HepG2 (cell line): Measurements from ENCODE around the gene SLC2A8. TPM values are rescaled to one million over a fixed set of nuclear protein-coding genes. Genes with fewer than 3 reads are reported as not detected.

Experiments used
- EZH2 ChIP-seq: conservative IDR thresholded peaks from 2 replicates; pipeline ENCODE4 v1.6.1; 2012; ENCODE audit warnings: mild to moderate bottlenecking, low read depth, low read length, moderate library complexity
- JARID2 ChIP-seq: sonication (generic); formaldehyde crosslinking; IDR thresholded peaks from 2 replicates; pipeline ENCODE4 v1.8.1; 2023; ENCODE audit warnings: missing genetic modification reagents, inconsistent platforms; ENCODE audit not compliant: insufficient replicate concordance
- KDM6A ChIP-seq: IDR thresholded peaks from 2 replicates; pipeline ENCODE4 v1.6.1; 2016; ENCODE audit warnings: low read depth
- PTBP1 ChIP-seq: fragments of 200-400 bp; formaldehyde crosslinking; IDR thresholded peaks from 2 replicates; pipeline ENCODE4 v1.6.1; 2018; ENCODE audit warnings: low read length, low read depth; ENCODE audit not compliant: poor library complexity, severe bottlenecking
- SAFB2 ChIP-seq: sonication (generic); formaldehyde crosslinking; IDR thresholded peaks from 2 replicates; pipeline ENCODE4 v1.5.1; 2020; ENCODE audit warnings: missing genetic modification reagents, low read depth, mild to moderate bottlenecking, borderline replicate concordance
- SCMH1 ChIP-seq: sonication (generic); formaldehyde crosslinking; IDR thresholded peaks from 2 replicates; pipeline ENCODE4 v1.9.0; 2021; ENCODE audit warnings: missing genetic modification reagents, mild to moderate bottlenecking, borderline replicate concordance
- SOX13 ChIP-seq, 3 experiments: fragments of 450-650 bp in 1 of 3; sonication (generic) in 1 of 3; formaldehyde crosslinking in 1 of 3; IDR thresholded peaks in 2 of 3; conservative IDR thresholded peaks in 1 of 3; 2 replicates each; pipeline versions ENCODE4 v1.5.0 to v1.6.1; 2016 to 2020; ENCODE audit warnings: antibody characterized with exemption in 1 of 3, mild to moderate bottlenecking in 1 of 3, missing compliant biosample characterization in 1 of 3, missing genetic modification reagents in 1 of 3, moderate library complexity in 1 of 3
- SRY ChIP-seq: sonication (generic); formaldehyde crosslinking; IDR thresholded peaks from 2 replicates; pipeline ENCODE4 v1.8.0; 2022; ENCODE audit warnings: mild to moderate bottlenecking, missing genetic modification reagents
- TARDBP ChIP-seq: sonication (generic); formaldehyde crosslinking; IDR thresholded peaks from 2 replicates; pipeline ENCODE4 v1.8.0; 2022; ENCODE audit warnings: mild to moderate bottlenecking, missing genetic modification reagents
- TBX2 ChIP-seq: sonication (generic); formaldehyde crosslinking; IDR thresholded peaks from 2 replicates; pipeline ENCODE4 v1.5.0; 2020; ENCODE audit warnings: missing genetic modification reagents, mild to moderate bottlenecking, borderline replicate concordance
- THYN1 ChIP-seq: sonication (generic); formaldehyde crosslinking; IDR thresholded peaks from 2 replicates; pipeline ENCODE4 v1.8.1; 2023; ENCODE audit warnings: low read depth, mild to moderate bottlenecking, moderate library complexity, missing genetic modification reagents, borderline replicate concordance
- TSC22D2 ChIP-seq: sonication (generic); formaldehyde crosslinking; IDR thresholded peaks from 2 replicates; pipeline ENCODE4 v1.5.1; 2020; ENCODE audit warnings: missing genetic modification reagents, mild to moderate bottlenecking, borderline replicate concordance
- ZBTB21 ChIP-seq: sonication (generic); formaldehyde crosslinking; IDR thresholded peaks from 2 replicates; pipeline ENCODE4 v1.4.0; 2020; ENCODE audit warnings: missing genetic modification reagents
- polyA plus RNA-seq, 8 experiments: library from polyadenylated mRNA; depleted of rRNA in 3 of 8; stranded (reverse) in 7 of 8; unstranded in 1 of 8; fragments of >200 nt; fragmentation: Illumina TruSeq in 4 of 8; extraction: Trizol in 4 of 8; gene quantifications; 2 replicates each; pipeline versions ENCODE4 v1.2.1 to v1.2.3, GENCODE V29; 2011 to 2016; ENCODE audit warnings: low read depth in 4 of 8, missing spikeins in 1 of 8, mixed read lengths in 1 of 8; ENCODE audit not compliant: insufficient read depth in 1 of 8
- total RNA-seq, 5 experiments: library from RNA; depleted of rRNA; stranded (reverse); fragments of >200 nt; fragmentation: Illumina TruSeq; extraction: Trizol; gene quantifications; 2 replicates each; pipeline ENCODE4 v1.2.3, GENCODE V29; 2016; ENCODE audit warnings: low read depth in 1 of 5
- TF ChIP-seq, protein P1 (sequence below): sonication (generic); formaldehyde crosslinking; IDR thresholded peaks from 2 replicates; pipeline ENCODE4 v1.4.0; 2020; ENCODE audit warnings: mild to moderate bottlenecking, missing genetic modification reagents
- TF ChIP-seq, protein P2 (sequence below): sonication (generic); formaldehyde crosslinking; IDR thresholded peaks from 2 replicates; pipeline ENCODE4 v1.4.0; 2020; ENCODE audit warnings: missing genetic modification reagents
- TF ChIP-seq, protein P3 (sequence below): sonication (generic); formaldehyde crosslinking; IDR thresholded peaks from 2 replicates; pipeline ENCODE4 v1.5.1; 2020; ENCODE audit warnings: missing genetic modification reagents, mild to moderate bottlenecking, borderline replicate concordance
- TF ChIP-seq, protein P4 (sequence below): sonication (generic); formaldehyde crosslinking; IDR thresholded peaks from 2 replicates; pipeline ENCODE4 v1.5.0; 2020; ENCODE audit warnings: mild to moderate bottlenecking, missing genetic modification reagents

SLC2A8 gene
- total and polyA plus RNA-seq, 2 of the 13 experiments (the other 11 are each of a cell fraction or from before 2014, with no cell fraction given) = 22.6 to 48.6 TPM

DNA sequence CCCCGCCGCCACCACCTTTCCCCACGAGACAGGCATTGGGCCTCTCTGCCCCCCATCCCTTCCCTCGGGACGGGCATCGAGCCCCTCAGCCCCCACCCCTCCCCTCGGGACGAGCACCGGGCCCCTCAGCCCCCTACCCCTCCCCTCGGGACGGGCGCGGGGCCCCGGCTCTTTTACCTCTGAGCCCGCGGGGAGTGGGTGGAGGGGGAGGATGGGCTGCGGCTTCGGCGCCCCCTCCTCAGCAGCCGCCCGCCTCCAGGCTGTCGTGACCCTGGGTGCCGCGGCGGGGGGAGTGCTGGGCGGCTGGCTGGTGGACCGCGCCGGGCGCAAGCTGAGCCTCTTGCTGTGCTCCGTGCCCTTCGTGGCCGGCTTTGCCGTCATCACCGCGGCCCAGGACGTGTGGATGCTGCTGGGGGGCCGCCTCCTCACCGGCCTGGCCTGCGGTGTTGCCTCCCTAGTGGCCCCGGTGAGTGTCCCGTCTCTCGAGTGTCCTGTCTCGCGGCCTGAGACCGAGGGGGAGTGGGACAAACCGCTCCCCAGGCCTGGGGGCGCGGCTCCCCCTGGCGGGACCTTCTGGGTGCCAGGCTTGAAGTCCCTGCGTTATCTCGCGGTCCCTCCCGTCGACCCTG is 791 bp downstream of the SLC2A8 start (continued):
- TF ChIP-seq, protein P1, sequence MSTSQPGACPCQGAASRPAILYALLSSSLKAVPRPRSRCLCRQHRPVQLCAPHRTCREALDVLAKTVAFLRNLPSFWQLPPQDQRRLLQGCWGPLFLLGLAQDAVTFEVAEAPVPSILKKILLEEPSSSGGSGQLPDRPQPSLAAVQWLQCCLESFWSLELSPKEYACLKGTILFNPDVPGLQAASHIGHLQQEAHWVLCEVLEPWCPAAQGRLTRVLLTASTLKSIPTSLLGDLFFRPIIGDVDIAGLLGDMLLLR = 0 out of 2 replicates have a peak, but pooled peaks have one; percentile 50
- TF ChIP-seq TSC22D2 (CRISPR knock-in tag) (no peak), THYN1 (CRISPR knock-in tag) (no peak), TARDBP (no peak), SRY (CRISPR knock-in tag) (peak; percentile 46; the same call in 1 of the 2 replicates), SAFB2 (CRISPR knock-in tag) (no peak), ZBTB21 (CRISPR knock-in tag) (no peak), SOX13 (IDR thresholded peaks at IDR 0.05) (no peak), SOX13 (CRISPR knock-in tag; conservative IDR thresholded peaks at IDR 0.05 in 1 of 2, IDR thresholded peaks at IDR 0.05 in 1 of 2) (no peak), JARID2 (CRISPR knock-in tag) (no peak), PTBP1 (no peak), EZH2 (no peak), TBX2 (CRISPR knock-in tag) (peak; percentile 20; the same call in 1 of the 2 replicates), KDM6A (no peak), SCMH1 (no peak)
- TF ChIP-seq, protein P2, sequence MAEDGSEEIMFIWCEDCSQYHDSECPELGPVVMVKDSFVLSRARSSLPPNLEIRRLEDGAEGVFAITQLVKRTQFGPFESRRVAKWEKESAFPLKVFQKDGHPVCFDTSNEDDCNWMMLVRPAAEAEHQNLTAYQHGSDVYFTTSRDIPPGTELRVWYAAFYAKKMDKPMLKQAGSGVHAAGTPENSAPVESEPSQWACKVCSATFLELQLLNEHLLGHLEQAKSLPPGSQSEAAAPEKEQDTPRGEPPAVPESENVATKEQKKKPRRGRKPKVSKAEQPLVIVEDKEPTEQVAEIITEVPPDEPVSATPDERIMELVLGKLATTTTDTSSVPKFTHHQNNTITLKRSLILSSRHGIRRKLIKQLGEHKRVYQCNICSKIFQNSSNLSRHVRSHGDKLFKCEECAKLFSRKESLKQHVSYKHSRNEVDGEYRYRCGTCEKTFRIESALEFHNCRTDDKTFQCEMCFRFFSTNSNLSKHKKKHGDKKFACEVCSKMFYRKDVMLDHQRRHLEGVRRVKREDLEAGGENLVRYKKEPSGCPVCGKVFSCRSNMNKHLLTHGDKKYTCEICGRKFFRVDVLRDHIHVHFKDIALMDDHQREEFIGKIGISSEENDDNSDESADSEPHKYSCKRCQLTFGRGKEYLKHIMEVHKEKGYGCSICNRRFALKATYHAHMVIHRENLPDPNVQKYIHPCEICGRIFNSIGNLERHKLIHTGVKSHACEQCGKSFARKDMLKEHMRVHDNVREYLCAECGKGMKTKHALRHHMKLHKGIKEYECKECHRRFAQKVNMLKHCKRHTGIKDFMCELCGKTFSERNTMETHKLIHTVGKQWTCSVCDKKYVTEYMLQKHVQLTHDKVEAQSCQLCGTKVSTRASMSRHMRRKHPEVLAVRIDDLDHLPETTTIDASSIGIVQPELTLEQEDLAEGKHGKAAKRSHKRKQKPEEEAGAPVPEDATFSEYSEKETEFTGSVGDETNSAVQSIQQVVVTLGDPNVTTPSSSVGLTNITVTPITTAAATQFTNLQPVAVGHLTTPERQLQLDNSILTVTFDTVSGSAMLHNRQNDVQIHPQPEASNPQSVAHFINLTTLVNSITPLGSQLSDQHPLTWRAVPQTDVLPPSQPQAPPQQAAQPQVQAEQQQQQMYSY (CRISPR knock-in tag) = no peak
- TF ChIP-seq, protein P3, sequence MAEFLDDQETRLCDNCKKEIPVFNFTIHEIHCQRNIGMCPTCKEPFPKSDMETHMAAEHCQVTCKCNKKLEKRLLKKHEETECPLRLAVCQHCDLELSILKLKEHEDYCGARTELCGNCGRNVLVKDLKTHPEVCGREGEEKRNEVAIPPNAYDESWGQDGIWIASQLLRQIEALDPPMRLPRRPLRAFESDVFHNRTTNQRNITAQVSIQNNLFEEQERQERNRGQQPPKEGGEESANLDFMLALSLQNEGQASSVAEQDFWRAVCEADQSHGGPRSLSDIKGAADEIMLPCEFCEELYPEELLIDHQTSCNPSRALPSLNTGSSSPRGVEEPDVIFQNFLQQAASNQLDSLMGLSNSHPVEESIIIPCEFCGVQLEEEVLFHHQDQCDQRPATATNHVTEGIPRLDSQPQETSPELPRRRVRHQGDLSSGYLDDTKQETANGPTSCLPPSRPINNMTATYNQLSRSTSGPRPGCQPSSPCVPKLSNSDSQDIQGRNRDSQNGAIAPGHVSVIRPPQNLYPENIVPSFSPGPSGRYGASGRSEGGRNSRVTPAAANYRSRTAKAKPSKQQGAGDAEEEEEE (CRISPR knock-in tag) = no peak
- TF ChIP-seq, protein P4, sequence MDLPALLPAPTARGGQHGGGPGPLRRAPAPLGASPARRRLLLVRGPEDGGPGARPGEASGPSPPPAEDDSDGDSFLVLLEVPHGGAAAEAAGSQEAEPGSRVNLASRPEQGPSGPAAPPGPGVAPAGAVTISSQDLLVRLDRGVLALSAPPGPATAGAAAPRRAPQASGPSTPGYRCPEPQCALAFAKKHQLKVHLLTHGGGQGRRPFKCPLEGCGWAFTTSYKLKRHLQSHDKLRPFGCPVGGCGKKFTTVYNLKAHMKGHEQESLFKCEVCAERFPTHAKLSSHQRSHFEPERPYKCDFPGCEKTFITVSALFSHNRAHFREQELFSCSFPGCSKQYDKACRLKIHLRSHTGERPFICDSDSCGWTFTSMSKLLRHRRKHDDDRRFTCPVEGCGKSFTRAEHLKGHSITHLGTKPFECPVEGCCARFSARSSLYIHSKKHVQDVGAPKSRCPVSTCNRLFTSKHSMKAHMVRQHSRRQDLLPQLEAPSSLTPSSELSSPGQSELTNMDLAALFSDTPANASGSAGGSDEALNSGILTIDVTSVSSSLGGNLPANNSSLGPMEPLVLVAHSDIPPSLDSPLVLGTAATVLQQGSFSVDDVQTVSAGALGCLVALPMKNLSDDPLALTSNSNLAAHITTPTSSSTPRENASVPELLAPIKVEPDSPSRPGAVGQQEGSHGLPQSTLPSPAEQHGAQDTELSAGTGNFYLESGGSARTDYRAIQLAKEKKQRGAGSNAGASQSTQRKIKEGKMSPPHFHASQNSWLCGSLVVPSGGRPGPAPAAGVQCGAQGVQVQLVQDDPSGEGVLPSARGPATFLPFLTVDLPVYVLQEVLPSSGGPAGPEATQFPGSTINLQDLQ (CRISPR knock-in tag) = no peak
